Mucosa of rectum (tissue), 2 donors: ENCODE measurements around the gene NBEA.
"Not testable (repeated sequence)": the region's sequence is repeated elsewhere in the genome, so short reads cannot be mapped to it uniquely, and the experiment has no call there.

ENCODE experiments used
- H3K27ac ChIP-seq, 2 donors: one replicate each; pipeline ENCODE4 v1.7.0; 2013; ENCODE audit warnings: inconsistent platforms in 2 of 2, low read depth in 2 of 2, low read length in 2 of 2
- H3K27me3 ChIP-seq, 2 donors: one replicate each; pipeline ENCODE4 v1.7.0; 2013; ENCODE audit warnings: low read length in 2 of 2; ENCODE audit not compliant: control insufficient read depth in 2 of 2, insufficient read depth in 2 of 2
- H3K36me3 ChIP-seq, 2 donors: one replicate each; pipeline ENCODE4 v1.7.0; 2013; ENCODE audit warnings: low read length in 2 of 2; ENCODE audit not compliant: control insufficient read depth in 2 of 2, insufficient read depth in 2 of 2
- H3K4me1 ChIP-seq, 2 donors: one replicate each; pipeline ENCODE4 v1.7.0; 2013; ENCODE audit warnings: low read length in 2 of 2, mild to moderate bottlenecking in 1 of 2; ENCODE audit not compliant: control insufficient read depth in 2 of 2, insufficient read depth in 2 of 2
- H3K4me3 ChIP-seq, 2 donors: one replicate each; pipeline ENCODE4 v1.7.0; 2013; ENCODE audit warnings: low read length in 2 of 2
- H3K9ac ChIP-seq, 2 donors: one replicate each; pipeline ENCODE4 v1.7.0; 2013; ENCODE audit warnings: low read length in 2 of 2, low read depth in 1 of 2, mild to moderate bottlenecking in 1 of 2
- H3K9me3 ChIP-seq, 2 donors: one replicate each; pipeline ENCODE4 v1.7.0; 2013; ENCODE audit warnings: low read length in 2 of 2; ENCODE audit not compliant: control insufficient read depth in 2 of 2
- donor health status: healthy.
- donor health status: Normal muscosa, but diverticular disease.

NBEA gene

GRCh38 chr13:34990399-34991214, 48.5 kb downstream of the NBEA start:
- Histone ChIP-seq H3K27me3 (no peaks in the 10 kb centered on the region), H3K36me3 (no peaks in the 10 kb centered on the region), H3K27ac (no peak overlapping the region), H3K9ac (no peak overlapping the region), H3K4me3 (no peak overlapping the region), H3K4me1 (no peaks in the 10 kb centered on the region), H3K9me3 (peaks cover 3 to 17% of the 10 kb centered on the region in 2 donors)

- H3K27me3 ChIP-seq: no peaks in the 10 kb centered on the region
- no peak overlapping the region for H3K27ac ChIP-seq
- peaks cover 3 to 14% of the 10 kb centered on the region in 2 donors for H3K9me3 ChIP-seq
- H3K4me3 ChIP-seq: no peak overlapping the region
- H3K9ac ChIP-seq: no peak overlapping the region
- H3K4me1 ChIP-seq: no peaks in the 10 kb centered on the region
- H3K36me3 ChIP-seq: no peaks in the 10 kb centered on the region
These were observed 51.4 kb downstream of the NBEA start for GRCh38 chr13:34993470-34993869.

- not testable (repeated sequence) for H3K36me3 ChIP-seq, H3K27ac ChIP-seq, H3K4me1 ChIP-seq, H3K9me3 ChIP-seq, H3K4me3 ChIP-seq, H3K9ac ChIP-seq, H3K27me3 ChIP-seq
These were observed 61.7 kb downstream of the NBEA start for GRCh38 chr13:35003734-35004133.

DNA sequence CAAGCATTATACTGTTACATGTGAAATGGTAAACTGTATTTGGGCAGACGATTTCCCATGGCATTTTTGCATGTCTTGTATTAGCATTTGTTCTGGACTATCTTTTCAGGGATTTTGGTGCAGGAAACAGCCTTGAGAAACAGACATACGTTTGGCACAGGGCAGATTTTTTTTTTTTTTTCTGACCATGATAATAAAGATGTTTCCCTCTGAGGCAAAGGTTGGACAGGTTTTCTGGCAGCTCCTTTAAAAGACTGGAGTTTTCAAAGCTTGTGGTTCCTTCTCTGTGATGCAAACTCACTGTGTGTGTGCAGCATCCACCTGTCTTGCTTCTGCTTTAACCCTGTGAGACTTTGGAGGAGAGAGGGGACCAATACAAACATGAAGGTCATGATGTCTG, 63.0 kb downstream of the NBEA start:
- Histone ChIP-seq H3K9me3 (no peaks in the 10 kb centered on the region), H3K36me3 (no peaks in the 10 kb centered on the region), H3K27ac (no peak overlapping the region), H3K4me1 (no peaks in the 10 kb centered on the region), H3K27me3 (no peaks in the 10 kb centered on the region), H3K4me3 (no peak overlapping the region), H3K9ac (no peak overlapping the region)

- Histone ChIP-seq H3K4me1 (no peaks in the 10 kb centered on the region), H3K27me3 (no peaks in the 10 kb centered on the region), H3K4me3 (no peak overlapping the region), H3K36me3 (no peaks in the 10 kb centered on the region), H3K27ac (no peak overlapping the region), H3K9ac (no peak overlapping the region), H3K9me3 (no peaks in the 10 kb centered on the region)
These were observed 72.6 kb downstream of the NBEA start for GRCh38 chr13:35014606-35015213.

- H3K9ac ChIP-seq: no peak overlapping the region
- no peak overlapping the region for H3K4me3 ChIP-seq
- H3K27ac ChIP-seq: no peak overlapping the region
- no peaks in the 10 kb centered on the region for H3K9me3 ChIP-seq
- H3K27me3 ChIP-seq: no peaks in the 10 kb centered on the region
- H3K4me1 ChIP-seq: no peaks in the 10 kb centered on the region
- no peaks in the 10 kb centered on the region for H3K36me3 ChIP-seq
These were observed 74.5 kb downstream of the NBEA start for GRCh38 chr13:35016362-35017112.

GRCh38 chr13:35025314-35025713, 83.2 kb downstream of the NBEA start:
- H3K4me3 ChIP-seq: no peak overlapping the region
- no peaks in the 10 kb centered on the region for H3K27me3 ChIP-seq
- H3K9ac ChIP-seq: no peak overlapping the region
- H3K27ac ChIP-seq: no peak overlapping the region
- no peaks in the 10 kb centered on the region for H3K4me1 ChIP-seq
- H3K36me3 ChIP-seq: no peaks in the 10 kb centered on the region
- no peaks in the 10 kb centered on the region for H3K9me3 ChIP-seq

GRCh38 chr13:35028338-35028867, 86.3 kb downstream of the NBEA start:
- Histone ChIP-seq H3K9me3 (no peaks in the 10 kb centered on the region), H3K4me3 (no peak overlapping the region), H3K27ac (no peak overlapping the region), H3K9ac (no peak overlapping the region), H3K27me3 (no peaks in the 10 kb centered on the region), H3K4me1 (no peaks in the 10 kb centered on the region), H3K36me3 (no peaks in the 10 kb centered on the region)

DNA sequence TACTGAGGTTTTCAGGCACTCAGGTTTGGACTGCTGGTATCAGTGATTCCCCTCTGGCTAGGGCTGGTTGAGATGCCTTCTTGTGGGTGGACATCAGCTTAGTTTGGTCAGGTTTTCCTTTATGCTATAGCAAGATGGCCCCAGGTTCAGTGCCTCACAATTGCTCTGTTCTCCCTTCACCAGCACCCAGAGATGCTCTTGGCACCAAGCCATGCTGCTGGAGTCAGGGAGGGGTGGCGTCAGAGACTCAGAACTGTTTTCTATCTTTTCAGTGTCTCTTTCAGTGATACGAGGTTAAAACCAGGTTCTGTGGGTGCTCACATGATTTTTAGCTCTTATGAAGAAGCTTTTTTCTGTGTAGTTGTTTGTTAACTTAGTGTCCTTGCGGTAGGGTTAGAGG, 96.9 kb downstream of the NBEA start:
- no peaks in the 10 kb centered on the region for H3K4me1 ChIP-seq
- no peak overlapping the region for H3K9ac ChIP-seq
- H3K9me3 ChIP-seq: no peaks in the 10 kb centered on the region
- no peaks in the 10 kb centered on the region for H3K27me3 ChIP-seq
- H3K4me3 ChIP-seq: no peak overlapping the region
- no peak overlapping the region for H3K27ac ChIP-seq
- H3K36me3 ChIP-seq: no peaks in the 10 kb centered on the region

GRCh38 chr13:35046587-35046986, 104.5 kb downstream of the NBEA start:
- H3K36me3 ChIP-seq: no peaks in the 10 kb centered on the region
- H3K27me3 ChIP-seq: no peaks in the 10 kb centered on the region

More at GRCh38 chr13:35046587-35046986, 104.5 kb downstream of the NBEA start:
- no peaks in the 10 kb centered on the region for H3K4me1 ChIP-seq
- H3K9ac ChIP-seq: no peak overlapping the region
- no peak overlapping the region for H3K27ac ChIP-seq
- no peaks in the 10 kb centered on the region for H3K9me3 ChIP-seq
- no peak overlapping the region for H3K4me3 ChIP-seq
